OCI-LY3 (cell line): ENCODE data around the gene LY6G6C.

Source experiments
- H2AFZ ChIP-seq: fragments of 200-600, 300-600 bp; shearing (Covaris generic); 2 replicates; pipeline ENCODE4 v1.6.0; 2014; ENCODE audit warnings: antibody characterized with exemption, low read depth, low read length
- H3K27ac ChIP-seq: fragments of 200-600, 300-600 bp; sonication (generic); 2 replicates; pipeline ENCODE4 v1.5.1; 2014; ENCODE audit warnings: mild to moderate bottlenecking, low read length, moderate library complexity, mixed read lengths
- H3K27me3 ChIP-seq: fragments of 200-600, 300-600 bp; sonication (generic); 2 replicates; pipeline ENCODE4 v1.6.1; 2014; ENCODE audit warnings: low read depth, low read length, mixed read lengths
- H3K36me3 ChIP-seq: fragments of 200-600, 300-600 bp; sonication (generic); replicated peaks from 2 replicates; pipeline ENCODE3; 2014; ENCODE audit warnings: low read depth, low read length, mixed read lengths
- H3K4me1 ChIP-seq: fragments of 300-600, 200-600 bp; sonication (generic); 2 replicates; pipeline ENCODE4 v1.6.1; 2014; ENCODE audit warnings: low read length, mixed read lengths
- H3K4me2 ChIP-seq: fragments of 200-600, 300-600 bp; sonication (generic); 2 replicates; pipeline ENCODE4 v1.6.1; 2014; ENCODE audit warnings: low read length, mixed read lengths
- H3K4me3 ChIP-seq: fragments of 300-600, 200-600 bp; sonication (generic); 2 replicates; pipeline ENCODE4 v1.5.1; 2014; ENCODE audit warnings: antibody characterized with exemption, mild to moderate bottlenecking, low read length, moderate library complexity
- H3K79me2 ChIP-seq: fragments of 300-600, 200-600 bp; shearing (Covaris generic); 2 replicates; pipeline ENCODE4 v1.6.1; 2014; ENCODE audit warnings: mild to moderate bottlenecking, low read length, mixed read lengths
- H3K9ac ChIP-seq: fragments of 300-600, 200-600 bp; shearing (Covaris generic); 2 replicates; pipeline ENCODE4 v1.6.0; 2014; ENCODE audit warnings: mild to moderate bottlenecking, low read length, moderate library complexity
- H3K9me3 ChIP-seq: fragments of 200-600, 300-600 bp; shearing (Covaris generic); 2 replicates; pipeline ENCODE4 v1.6.1; 2014; ENCODE audit warnings: low read length, mixed read lengths; ENCODE audit not compliant: insufficient read depth
- H4K20me1 ChIP-seq: fragments of 200-600, 300-600 bp; sonication (generic); 2 replicates; pipeline ENCODE4 v1.6.1; 2016; ENCODE audit warnings: low read length, mixed read lengths; ENCODE audit not compliant: insufficient read depth
- CTCF ChIP-seq: fragments of 200-600, 300-600 bp; sonication (generic); IDR thresholded peaks from 2 replicates; pipeline ENCODE4 v1.5.1; 2014; ENCODE audit warnings: antibody characterized with exemption, low read length, low read depth
- EZH2phosphoT487 ChIP-seq: fragments of 200-600 bp; shearing (Covaris generic); IDR thresholded peaks from 2 replicates; pipeline ENCODE4 v1.6.1; 2018; ENCODE audit warnings: antibody characterized with exemption, mixed run types, low read depth

Gene LY6G6C

GRCh38 chr6:31708224-31708623 is 13.3 kb downstream of the LY6G6C start:
- H4K20me1 ChIP-seq = no peaks in the 10 kb centered on the region
- H3K4me3 ChIP-seq = no peak overlapping the region
- H3K9ac ChIP-seq = no peak overlapping the region
- peaks cover 9% of the 10 kb centered on the region for H3K4me1 ChIP-seq
- TF ChIP-seq CTCF (no peak), EZH2phosphoT487 (no peak)
- no peaks in the 10 kb centered on the region for H3K9me3 ChIP-seq
- H2AFZ ChIP-seq = no peak overlapping the region
- no peak overlapping the region for H3K27ac ChIP-seq
- H3K4me2 ChIP-seq = no peak overlapping the region
- no peaks in the 10 kb centered on the region for H3K79me2 ChIP-seq
- H3K36me3 ChIP-seq = no peaks in the 10 kb centered on the region
- H3K27me3 ChIP-seq = no peaks in the 10 kb centered on the region

- Histone ChIP-seq H3K9ac (no peak overlapping the region), H3K27me3 (no peaks in the 10 kb centered on the region), H3K4me1 (peaks cover 9% of the 10 kb centered on the region), H3K4me3 (no peak overlapping the region), H4K20me1 (no peaks in the 10 kb centered on the region), H3K9me3 (no peaks in the 10 kb centered on the region), H3K79me2 (peaks cover 3% of the 10 kb centered on the region; the same call in 1 of the 2 replicates), H2AFZ (no peak overlapping the region), H3K27ac (no peak overlapping the region), H3K36me3 (no peaks in the 10 kb centered on the region), H3K4me2 (no peak overlapping the region)
- TF ChIP-seq EZH2phosphoT487 = no peak
- no peak for TF ChIP-seq CTCF
Observed at GRCh38 chr6:31707701-31708100, 13.8 kb downstream of the LY6G6C start.

- no peaks in the 10 kb centered on the region for H3K36me3 ChIP-seq
- H3K27me3 ChIP-seq = no peaks in the 10 kb centered on the region
- no peak within 1 kb of the TSS for H3K4me3 ChIP-seq
- TF ChIP-seq CTCF (no peak), EZH2phosphoT487 (no peak)
- H3K4me2 ChIP-seq = no peak within 1 kb of the TSS
- peaks cover 17% of the 10 kb centered on the region for H3K4me1 ChIP-seq
- no peaks in the 10 kb centered on the region for H3K9me3 ChIP-seq
- H3K79me2 ChIP-seq = peaks cover 14% of the 10 kb centered on the region
- H3K27ac ChIP-seq = no peak within 1 kb of the TSS
- no peak within 1 kb of the TSS for H3K9ac ChIP-seq
- no peaks in the 10 kb centered on the region for H4K20me1 ChIP-seq
- H2AFZ ChIP-seq = no peak within 1 kb of the TSS
Observed at GRCh38 chr6:31706599-31706998, 14.9 kb downstream of the LY6G6C start, which contains the start of gene LY6G6F. TSS of gene LY6G6F (plus strand) at chr6:31706866. CDS start at chr6:31706907, 41 bp downstream.

GRCh38 chr6:31705931-31706330 is 15.6 kb downstream of the LY6G6C start:
- TF ChIP-seq EZH2phosphoT487 = no peak
- no peak for TF ChIP-seq CTCF
- Histone ChIP-seq H2AFZ (no peak overlapping the region), H3K27me3 (no peaks in the 10 kb centered on the region), H3K4me3 (no peak overlapping the region), H3K4me1 (peaks cover 18% of the 10 kb centered on the region), H4K20me1 (no peaks in the 10 kb centered on the region), H3K9ac (no peak overlapping the region), H3K36me3 (no peaks in the 10 kb centered on the region), H3K79me2 (peaks cover 18% of the 10 kb centered on the region), H3K9me3 (no peaks in the 10 kb centered on the region), H3K27ac (no peak overlapping the region), H3K4me2 (no peak overlapping the region)
